HS-27A (cell line): ENCODE data around the gene MRTFA.

Experiments used
- DNase-seq: peaks from one replicate; pipeline ENCODE4 v3.0.0-alpha.2; 2012; ENCODE audit warnings: low read depth, missing footprints

MRTFA gene

DNA sequence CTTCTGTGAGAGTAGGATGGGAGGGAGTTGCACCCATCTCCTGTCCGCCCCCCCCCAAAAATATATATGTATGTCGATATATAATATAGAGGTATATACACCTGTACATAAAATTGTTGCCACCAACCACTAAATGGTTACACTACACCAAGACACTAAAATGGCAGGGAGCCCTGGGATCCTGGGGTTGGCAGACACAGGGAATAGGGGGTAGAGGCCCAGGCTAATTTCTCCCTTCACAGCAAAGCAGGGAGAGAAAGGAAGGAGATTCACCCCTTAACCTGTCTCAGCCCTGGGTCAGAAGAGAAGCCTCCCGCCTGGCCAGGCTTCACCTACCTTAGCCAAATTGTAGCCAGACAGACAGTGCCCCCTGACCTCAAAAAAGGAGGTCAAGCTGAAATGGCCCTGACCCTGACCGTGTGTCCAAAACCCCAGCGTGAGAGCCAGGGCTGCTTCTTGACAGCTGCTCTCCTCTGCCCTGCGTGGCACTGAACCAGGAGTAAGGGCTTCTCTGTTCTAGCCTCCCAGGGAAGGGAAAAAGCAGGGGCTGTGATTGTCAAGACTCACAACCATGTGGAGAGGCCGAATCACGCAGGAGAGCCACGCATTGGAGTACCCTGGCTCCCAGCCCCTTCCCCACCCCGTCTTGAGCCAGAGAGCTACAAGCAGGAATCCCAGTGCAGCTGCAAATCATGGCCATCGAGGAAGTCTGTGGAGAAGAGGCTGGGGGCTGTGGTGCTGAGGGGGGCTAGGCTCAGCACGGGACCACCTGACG is 225.6 kb downstream of the MRTFA start:
- DNase-seq: no peak

DNA sequence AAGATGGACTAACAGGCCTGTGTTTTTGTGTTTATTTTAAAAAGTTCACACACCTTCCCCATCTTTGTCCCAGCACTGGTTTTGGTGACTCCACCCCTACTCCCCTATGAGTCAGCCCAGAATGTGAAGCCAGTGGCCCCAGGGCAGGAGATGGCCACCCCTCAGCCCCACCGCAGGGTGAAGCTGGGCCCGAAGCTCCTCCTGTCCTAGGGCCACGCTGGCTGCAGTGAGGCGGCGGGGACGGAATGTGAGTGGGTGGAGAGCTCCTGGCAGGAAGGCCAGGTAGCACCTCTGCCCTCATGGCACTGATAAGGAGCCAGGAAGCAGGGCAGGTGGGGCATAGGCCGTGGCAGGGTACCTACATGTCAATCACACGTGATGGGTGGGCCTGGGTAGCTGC is 226.2 kb downstream of the MRTFA start:
- DNase-seq: no peak

DNA sequence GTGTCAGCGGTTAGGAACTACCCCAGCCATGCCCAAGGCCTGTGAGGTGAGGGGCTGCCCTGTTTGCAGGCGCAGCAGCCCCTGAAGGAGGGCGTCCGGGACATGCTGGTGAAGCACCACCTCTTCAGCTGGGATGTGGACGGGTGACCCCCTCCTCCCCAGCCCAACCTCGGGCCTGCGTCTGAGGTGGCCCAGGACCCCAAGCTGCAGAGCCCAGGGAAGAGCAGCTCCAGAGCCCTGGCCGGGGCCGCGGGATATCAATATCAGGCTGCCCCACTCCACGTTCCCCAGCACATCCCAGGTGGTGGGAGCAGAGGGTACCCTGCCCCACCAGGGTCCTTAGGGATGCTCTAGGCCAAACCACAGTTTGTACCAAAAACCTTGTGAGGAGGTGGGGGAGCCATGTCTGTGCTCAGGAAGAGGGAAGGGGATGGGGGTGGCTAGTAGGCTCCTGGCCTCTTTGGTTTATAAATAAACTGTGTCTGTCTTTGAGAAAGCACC is 226.9 kb downstream of the MRTFA start:
- no peak for DNase-seq

DNA sequence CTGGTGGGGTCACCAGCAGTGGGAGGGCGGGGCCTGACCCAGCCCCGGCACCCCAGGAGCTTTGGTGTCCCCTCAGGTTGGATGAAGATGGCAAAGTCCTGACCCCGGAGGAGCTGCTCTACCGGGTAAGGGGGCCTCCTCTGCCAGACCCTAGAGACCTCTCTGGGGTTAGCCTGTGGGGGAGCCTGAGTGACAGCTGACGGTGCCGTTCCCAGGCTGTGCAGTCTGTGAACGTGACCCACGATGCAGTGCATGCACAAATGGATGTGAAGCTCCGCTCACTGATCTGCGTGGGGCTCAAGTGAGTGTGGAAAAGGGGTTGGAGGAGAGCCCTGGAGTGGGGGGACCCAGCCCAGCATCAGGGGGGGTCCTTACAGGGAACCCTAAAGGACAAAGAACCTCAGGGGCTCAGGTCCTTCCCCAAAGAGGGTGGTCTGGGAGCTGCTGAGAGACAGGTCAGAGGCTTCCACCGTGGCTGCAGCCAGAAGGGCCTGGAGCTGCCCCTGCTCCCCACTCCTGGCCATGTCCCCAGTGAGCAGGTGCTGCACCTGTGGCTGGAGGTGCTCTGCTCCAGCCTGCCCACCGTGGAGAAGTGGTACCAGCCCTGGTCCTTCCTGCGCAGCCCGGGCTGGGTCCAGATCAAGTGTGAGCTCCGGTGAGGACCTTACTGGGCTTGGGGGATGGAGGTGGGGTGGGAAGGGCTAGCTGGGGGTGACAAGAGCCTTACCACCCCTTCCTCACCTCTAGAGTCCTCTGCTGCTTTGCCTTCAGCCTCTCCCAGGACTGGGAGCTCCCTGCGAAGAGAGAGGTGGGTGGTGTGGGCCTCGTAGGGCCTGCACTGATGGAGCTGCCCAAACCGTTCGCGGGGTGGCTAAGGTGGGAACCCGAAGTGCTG is 227.6 kb downstream of the MRTFA start:
- no peak for DNase-seq

DNA sequence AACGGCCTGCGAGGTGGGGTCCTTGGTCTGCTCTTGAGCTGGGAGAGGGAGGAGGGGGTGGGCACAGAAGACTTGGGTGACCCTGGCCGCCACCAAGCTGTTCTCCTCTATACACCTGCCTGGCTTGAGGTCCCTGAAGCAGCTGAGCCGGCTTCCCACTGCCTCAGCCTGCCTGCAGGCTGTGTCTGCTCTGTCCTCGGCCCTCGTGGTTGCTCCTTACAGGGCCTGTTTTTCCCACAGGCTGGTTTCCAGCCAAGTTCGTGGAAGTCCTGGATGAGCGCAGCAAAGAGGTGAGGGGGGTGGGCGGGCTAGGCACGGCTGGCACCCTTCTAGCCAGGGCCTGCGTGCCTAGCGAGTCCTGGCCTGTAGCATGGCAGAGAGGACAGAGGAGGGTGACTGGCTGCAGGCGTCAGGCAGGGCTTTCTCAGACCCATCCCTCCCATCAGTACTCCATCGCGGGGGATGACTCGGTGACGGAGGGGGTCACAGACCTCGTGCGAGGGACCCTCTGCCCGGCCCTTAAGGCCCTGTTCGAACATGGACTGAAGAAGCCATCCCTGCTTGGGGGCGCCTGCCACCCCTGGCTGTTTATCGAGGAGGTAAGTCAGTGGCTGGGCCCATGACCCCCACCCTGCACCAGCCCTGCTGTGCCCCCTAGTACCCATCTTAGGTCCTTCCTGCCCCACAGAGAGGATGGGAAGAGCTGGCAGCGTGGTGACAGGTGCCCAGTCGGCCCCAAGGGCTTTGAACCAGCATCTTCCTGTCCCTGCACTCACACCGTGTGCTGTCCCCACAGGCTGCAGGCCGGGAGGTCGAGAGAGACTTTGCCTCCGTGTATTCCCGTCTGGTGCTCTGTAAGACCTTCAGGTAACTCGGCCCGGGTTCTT is 228.4 kb downstream of the MRTFA start:
- no peak for DNase-seq

DNA sequence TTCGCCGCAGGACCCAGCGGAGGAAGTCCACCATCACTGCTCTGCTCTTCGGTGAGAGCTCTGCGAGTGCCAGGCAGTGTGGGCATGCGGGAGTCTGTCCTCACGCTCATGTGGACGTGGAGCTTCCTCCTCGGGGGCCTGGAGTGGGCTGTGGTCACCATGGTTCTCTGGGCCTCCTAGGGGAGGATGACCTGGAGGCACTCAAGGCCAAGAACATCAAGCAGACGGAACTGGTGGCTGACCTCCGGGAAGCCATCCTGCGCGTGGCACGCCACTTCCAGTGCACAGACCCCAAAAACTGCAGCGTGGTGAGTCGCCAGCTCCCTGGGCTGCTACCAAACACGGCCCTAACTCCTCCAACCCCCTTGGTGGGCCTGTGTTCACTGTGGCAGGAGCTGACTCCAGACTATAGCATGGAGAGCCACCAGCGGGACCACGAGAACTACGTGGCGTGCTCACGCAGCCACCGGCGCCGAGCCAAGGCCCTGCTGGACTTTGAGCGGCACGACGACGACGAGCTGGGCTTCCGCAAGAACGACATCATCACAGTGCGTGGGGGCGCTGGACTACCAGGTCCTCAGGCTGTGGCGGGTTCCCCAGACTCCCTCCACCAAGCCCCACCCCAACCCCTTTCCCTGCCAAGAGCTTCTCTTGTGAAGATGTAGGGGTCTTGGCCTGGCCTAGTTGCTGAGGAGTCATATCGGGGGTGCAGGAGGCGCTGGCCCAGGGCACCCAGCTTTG is 229.3 kb downstream of the MRTFA start:
- DNase-seq: no peak

DNA sequence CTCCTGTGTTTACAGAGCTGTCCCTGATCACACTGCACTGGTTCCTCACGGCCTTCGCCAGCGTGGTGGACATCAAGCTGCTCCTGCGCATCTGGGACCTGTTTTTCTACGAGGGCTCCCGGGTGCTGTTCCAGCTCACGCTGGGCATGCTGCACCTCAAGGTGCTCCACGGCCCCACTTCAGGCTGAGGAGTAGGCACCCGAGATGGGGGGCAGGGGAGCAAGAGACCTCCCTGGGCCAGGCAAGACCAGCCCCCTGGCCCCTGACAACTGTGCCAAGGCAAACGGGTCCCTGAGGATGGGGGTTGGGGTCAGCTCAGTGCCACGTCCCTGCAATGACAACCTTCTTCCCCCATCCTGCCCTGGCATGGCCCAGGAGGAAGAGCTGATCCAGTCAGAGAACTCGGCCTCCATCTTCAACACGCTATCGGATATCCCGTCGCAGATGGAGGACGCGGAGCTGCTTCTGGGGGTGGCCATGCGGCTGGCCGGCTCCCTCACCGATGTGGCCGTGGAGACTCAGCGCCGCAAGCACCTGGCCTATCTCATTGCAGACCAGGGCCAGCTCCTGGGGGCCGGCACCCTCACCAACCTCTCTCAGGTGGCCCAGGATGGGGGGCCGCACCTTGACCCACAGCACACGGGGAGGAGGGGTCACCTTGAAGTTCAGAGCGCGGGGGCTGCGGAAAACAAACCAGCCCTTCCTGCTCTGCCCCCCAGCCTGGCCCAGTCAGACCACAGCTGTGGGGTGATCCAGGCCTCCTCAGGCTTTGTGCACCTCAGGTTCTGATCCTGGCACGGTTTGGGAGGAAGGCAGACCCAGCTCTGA is 230.2 kb downstream of the MRTFA start:
- DNase-seq: no peak

DNA sequence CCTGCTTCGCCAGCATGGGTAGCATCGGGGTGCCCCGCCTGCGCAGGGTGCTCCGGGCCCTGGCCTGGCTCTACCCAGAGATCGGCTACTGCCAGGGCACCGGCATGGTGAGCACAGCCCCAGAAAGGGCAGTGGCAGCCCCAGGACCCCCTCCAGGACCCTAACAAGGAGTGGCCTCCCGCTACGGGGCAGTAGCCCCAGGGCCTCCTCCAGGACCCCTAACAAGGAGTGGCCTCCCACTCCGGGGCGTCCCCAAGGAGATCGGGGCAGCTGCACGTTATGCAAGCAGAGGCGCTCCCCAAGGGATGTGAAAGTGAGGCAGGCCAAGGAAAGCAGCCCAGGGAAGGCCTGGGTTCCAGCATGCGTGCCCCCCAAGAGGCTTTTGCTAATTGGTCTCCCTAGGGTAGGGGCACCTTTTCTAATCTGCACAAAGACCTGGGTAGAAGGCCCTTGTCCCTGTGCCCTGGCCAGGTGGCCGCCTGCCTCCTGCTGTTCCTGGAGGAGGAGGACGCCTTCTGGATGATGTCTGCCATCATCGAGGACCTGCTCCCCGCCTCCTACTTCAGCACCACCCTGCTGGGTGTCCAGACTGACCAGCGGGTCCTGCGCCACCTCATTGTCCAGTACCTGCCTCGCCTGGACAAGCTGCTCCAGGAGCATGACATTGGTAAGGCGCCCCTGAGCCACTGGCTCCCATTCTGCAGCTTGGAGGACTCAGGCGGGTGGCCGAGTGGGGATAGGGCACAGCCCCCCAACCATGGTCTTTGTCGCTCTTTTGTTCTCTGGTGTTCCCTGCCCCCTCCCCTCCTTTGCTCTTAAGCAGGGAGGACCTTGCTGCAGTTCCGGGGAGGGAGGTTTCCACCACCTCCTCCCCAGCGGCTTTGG is 231.1 kb downstream of the MRTFA start:
- DNase-seq: no peak

DNA sequence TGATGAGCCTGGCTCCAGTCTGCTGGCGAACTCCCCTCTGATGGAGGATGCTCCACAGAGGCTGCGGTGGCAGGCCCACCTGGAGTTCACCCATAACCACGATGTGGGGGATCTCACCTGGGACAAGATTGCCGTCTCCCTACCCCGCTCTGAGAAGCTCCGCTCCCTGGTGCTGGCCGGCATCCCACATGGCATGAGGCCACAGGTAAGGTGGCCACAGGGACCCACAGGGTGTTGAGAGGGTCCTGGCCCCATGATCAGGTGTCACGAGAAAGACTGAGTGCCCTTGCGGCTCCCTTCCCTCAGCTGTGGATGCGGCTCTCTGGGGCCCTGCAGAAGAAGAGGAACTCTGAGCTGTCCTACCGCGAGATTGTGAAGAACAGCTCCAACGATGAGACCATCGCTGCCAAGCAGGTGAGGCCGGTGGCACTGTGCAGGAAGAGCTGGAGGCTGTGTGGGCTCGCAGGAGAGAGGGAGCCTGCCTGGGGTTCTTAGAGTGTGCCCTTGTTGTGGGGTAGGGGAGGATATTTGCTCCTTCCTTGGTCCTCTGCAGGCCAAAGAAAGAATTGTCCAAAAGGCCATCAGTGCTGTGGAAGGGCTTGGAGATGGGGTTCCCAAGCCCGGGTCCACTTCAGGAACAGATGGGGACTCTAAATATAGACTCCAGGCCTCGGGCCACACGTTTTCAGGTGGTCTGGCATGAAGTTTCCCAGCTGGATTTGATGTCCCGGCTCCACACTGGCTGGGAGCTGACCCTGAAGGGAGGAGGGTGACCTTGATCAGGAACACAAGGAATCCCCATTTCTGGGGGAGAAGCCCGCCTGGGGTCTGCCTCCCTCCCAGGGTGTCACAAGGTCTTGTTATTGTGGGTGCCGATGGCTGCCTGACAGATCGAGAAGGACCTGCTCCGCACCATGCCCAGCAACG is 232.0 kb downstream of the MRTFA start:
- DNase-seq: no peak

DNA sequence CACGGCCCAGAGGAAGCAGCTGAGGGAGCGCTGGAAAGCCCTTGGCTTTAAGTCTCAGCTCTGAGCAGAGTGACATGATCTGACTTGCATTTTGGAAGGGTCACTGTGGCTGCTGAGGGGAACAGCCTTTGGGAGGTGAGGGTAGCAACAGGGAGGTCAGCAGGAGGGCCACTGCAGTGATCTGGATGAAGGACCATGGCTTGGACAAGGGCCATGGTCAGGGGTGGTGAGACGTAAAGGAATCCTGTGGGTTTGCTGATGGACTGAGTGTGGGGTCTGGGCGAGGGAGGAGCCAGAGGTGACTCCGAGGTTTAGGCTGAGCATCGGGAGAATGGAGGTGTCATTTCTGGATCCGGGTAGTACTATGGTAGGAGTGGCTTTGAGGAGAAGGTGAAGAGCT is 232.9 kb downstream of the MRTFA start:
- no peak for DNase-seq

DNA sequence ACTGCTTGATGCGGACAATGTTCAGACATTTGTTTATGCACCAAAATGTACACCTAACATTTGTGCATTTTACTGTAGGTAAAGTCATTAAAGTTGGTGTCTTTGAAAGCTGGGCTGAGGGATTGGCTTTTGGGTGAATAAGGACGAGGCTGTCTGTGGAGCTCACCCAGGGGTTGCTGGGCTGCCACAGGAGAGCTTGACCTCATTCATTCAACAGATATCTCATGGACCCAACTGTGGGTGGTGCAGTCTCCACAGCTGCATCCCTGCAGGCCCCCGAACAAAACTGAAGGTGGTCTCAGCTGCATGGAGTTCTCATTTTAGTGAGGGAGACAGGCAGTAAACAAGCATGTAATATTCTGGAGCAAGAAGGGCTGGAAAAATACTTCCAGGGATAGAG is 233.4 kb downstream of the MRTFA start:
- DNase-seq: no peak

DNA sequence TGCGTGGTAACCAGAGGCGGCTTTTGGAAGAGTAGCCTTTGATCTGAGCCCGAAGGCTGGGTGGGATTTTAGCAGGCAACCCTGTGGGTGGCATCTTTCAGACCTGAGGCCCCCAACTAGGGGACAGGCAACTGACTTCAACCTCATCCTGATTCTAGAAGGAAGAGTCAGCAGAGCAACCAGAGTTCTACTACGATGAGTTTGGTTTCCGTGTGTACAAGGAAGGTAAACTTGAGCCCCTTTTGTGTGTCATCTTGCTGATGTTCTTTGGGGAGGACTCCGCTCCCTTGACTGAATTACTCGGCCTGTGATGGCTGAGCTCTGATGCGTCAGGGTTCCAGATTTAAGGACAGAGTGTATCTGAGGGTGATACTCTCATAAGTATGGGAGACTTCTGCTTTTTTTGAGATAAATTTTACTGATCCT is 234.5 kb downstream of the MRTFA start:
- DNase-seq: no peak

DNA sequence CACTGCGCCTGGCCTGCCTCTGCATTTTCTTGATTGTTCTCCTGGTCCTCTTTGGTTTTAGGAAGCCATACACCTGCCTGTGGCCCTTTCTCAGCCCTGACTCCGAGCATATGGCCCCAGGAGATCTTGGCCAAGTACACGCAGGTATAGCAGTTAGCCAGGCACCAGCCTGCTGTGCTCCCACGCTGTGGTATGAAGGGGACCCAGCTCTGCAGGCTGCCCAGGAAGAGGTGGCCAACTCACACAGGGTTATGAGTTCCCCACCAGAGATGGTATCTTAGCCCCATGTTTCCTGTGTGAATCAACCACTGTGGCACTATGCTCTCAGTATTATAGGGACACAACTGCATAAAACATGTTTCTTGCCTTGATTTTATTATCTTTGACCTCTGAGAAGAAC is 235.0 kb downstream of the MRTFA start:
- DNase-seq: no peak

DNA sequence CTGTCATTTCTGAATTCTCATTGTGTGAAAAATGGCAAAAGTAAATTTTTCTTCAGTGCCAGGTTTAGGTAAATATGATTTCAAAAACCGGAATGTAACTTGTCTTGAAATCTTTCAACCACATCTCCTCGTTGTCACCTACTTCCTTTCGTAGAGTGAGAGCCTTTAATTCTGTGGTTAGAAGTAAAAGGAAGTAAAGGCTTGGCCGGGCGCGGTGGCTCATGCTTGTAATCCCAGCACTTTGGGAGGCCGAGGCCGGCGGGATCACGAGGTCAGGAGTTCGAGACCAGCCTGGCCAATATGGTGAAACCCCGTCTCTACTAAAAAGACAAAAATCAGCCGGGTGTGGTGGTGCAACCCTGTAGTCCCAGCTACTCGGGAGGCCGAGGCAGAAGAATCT is 236.4 kb downstream of the MRTFA start:
- no peak for DNase-seq

DNA sequence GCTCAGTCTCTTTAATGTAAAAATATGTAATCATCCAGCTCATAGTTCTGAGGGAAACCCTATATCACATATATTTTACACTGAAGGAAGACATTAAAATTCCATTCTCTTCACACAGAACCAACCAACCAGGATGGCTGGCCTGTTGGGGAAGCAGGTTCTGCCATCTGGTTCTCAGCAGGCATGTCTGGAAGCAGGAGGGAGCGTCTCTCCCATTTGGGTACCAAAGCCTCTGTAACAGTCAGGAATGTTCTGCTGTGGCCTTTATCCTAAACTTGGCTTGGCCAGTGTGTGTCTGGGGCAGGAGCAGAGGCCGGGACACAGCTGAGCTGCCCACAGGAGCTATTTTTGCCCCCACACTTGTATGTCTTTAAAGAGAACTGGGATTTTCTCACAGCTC is 236.9 kb downstream of the MRTFA start:
- DNase-seq: no peak

DNA sequence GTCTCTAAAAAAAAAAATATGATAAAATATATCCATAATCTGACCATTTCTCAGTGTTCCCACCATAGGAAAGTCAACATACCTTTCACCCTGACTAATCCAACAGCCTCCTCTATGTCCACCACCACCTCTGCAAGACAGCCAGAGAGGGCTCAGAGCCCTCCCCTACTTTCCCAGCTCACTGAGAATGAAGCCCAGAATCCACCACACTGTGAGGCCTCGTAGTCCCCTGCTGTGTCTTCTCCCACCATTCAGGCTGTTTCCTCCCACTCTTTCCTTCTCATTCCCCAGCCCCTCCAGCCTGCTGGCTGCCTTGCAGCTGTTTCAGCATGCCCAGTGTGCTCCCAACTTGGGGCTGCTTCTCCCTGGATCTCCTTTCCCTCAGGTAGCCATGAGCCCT is 239.1 kb downstream of the MRTFA start:
- DNase-seq: no peak

DNA sequence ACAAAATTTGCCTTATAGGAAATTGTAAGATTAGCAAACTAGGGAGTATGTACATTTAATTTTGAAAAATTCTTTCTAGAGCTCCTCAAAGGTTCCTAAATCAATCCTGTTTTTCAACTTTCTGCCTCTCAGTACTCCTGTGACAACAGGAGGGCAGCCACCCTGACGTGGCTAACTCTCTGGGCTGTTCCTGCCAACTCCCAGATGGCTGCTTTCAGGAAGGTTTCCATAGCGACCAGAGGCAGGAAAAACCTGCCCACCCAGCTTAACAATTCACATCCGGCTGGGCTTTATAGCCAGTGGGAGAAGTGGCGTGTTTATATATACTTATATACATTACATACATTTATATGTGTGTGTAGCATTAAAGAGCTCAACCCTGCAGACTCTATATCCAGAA is 239.6 kb downstream of the MRTFA start:
- DNase-seq: no peak

DNA sequence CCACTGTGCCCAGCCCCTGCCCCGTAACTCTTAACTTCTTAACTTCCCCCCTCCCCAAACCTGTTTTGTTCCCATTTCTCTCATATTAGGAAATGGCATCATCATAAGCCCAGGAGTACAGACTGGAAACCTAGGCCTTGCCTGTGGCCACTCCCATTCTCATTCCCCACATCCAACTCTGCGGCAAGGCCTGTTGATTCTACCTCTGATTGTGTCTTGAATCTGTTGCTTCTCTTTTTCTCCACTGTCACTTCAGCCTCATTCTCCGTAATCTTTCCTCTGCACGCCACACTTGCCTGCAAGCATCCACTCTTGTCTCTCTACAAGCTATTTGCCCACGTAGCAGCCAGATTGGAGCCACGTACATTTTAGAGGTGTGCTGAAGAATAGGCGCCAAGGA is 240.9 kb downstream of the MRTFA start:
- no peak for DNase-seq
